ENCODE measurements around the gene ARHGAP18. TPM values are rescaled to one million over a fixed set of nuclear protein-coding genes. Genes with fewer than 3 reads are reported as not detected.
A peak's percentile ranks its signal among the peaks of the same experiment; 100 is the strongest.

ARHGAP18 gene
- total and polyA plus RNA-seq, 2 of the 13 experiments (the other 11 are each of a cell fraction or from before 2014, with no cell fraction given) = 58.2 to 115 TPM

DNA sequence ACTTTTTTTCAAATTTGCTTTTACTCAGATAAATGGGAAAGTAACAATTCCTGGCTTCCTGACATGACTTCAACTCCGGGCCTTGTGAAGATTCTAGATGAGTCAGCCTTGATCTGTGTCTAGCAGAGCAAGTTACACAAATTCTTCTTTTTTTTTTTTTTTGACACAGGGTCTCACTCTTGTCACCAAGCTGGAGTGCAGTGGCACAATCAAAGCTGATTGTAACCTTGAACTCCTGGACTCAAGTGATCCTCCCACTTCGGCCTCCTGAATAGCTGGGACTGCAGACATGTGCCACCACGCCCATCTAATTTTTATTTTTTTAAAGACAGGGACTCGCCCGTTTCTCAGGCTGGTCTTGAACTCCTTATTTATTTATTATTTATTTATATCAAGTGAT, 7.3 kb upstream of the ARHGAP18 start (continued):
- TF ChIP-seq, protein P1, sequence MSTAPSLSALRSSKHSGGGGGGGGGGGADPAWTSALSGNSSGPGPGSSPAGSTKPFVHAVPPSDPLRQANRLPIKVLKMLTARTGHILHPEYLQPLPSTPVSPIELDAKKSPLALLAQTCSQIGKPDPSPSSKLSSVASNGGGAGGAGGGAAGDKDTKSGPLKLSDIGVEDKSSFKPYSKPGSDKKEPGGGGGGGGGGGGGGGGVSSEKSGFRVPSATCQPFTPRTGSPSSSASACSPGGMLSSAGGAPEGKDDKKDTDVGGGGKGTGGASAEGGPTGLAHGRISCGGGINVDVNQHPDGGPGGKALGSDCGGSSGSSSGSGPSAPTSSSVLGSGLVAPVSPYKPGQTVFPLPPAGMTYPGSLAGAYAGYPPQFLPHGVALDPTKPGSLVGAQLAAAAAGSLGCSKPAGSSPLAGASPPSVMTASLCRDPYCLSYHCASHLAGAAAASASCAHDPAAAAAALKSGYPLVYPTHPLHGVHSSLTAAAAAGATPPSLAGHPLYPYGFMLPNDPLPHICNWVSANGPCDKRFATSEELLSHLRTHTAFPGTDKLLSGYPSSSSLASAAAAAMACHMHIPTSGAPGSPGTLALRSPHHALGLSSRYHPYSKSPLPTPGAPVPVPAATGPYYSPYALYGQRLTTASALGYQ (CRISPR knock-in tag; IDR thresholded peaks at IDR 0.05) = peak; percentile 82; the same call in 1 of the 2 replicates
- peak; percentile 88 for TF ChIP-seq ARNTL (CRISPR knock-in tag; IDR thresholded peaks at IDR 0.05)
- TF ChIP-seq ZFP1 (CRISPR knock-in tag; IDR thresholded peaks at IDR 0.05) = peak; percentile 95
- TF ChIP-seq, protein P2, sequence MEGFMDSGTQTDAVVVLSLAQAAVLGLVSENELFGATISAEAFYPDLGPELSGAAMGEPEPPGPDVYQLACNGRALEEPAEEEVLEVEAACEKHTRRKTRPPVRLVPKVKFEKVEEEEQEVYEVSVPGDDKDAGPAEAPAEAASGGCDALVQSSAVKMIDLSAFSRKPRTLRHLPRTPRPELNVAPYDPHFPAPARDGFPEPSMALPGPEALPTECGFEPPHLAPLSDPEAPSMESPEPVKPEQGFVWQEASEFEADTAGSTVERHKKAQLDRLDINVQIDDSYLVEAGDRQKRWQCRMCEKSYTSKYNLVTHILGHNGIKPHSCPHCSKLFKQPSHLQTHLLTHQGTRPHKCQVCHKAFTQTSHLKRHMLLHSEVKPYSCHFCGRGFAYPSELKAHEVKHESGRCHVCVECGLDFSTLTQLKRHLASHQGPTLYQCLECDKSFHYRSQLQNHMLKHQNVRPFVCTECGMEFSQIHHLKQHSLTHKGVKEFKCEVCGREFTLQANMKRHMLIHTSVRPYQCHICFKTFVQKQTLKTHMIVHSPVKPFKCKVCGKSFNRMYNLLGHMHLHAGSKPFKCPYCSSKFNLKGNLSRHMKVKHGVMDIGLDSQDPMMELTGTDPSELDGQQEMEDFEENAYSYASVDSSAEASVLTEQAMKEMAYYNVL (CRISPR knock-in tag; IDR thresholded peaks at IDR 0.05; ENCODE audit: borderline replicate concordance) = peak; percentile 42; the same call in 1 of the 2 replicates
- TF ChIP-seq ZNF441 (CRISPR knock-in tag; IDR thresholded peaks at IDR 0.05; ENCODE audit: borderline replicate concordance) = peak; percentile 80
- TF ChIP-seq, protein P3, sequence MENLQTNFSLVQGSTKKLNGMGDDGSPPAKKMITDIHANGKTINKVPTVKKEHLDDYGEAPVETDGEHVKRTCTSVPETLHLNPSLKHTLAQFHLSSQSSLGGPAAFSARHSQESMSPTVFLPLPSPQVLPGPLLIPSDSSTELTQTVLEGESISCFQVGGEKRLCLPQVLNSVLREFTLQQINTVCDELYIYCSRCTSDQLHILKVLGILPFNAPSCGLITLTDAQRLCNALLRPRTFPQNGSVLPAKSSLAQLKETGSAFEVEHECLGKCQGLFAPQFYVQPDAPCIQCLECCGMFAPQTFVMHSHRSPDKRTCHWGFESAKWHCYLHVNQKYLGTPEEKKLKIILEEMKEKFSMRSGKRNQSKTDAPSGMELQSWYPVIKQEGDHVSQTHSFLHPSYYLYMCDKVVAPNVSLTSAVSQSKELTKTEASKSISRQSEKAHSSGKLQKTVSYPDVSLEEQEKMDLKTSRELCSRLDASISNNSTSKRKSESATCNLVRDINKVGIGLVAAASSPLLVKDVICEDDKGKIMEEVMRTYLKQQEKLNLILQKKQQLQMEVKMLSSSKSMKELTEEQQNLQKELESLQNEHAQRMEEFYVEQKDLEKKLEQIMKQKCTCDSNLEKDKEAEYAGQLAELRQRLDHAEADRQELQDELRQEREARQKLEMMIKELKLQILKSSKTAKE (CRISPR knock-in tag; IDR thresholded peaks at IDR 0.05; ENCODE audit: borderline replicate concordance) = peak; percentile 27; the same call in 1 of the 2 replicates
- peak; percentile 50; the same call in 1 of the 2 replicates for TF ChIP-seq ZFX (CRISPR knock-in tag; IDR thresholded peaks at IDR 0.05; ENCODE audit: low read depth)
- TF ChIP-seq, protein P4, sequence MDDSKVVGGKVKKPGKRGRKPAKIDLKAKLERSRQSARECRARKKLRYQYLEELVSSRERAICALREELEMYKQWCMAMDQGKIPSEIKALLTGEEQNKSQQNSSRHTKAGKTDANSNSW (CRISPR knock-in tag; IDR thresholded peaks at IDR 0.05; ENCODE audit: borderline replicate concordance) = no peak
- TF ChIP-seq EHMT2 (IDR thresholded peaks at IDR 0.05; ENCODE audit: borderline replicate concordance, low read depth, low read length) = peak; percentile 44; the same call in 1 of the 2 replicates
- TF ChIP-seq, protein P5, sequence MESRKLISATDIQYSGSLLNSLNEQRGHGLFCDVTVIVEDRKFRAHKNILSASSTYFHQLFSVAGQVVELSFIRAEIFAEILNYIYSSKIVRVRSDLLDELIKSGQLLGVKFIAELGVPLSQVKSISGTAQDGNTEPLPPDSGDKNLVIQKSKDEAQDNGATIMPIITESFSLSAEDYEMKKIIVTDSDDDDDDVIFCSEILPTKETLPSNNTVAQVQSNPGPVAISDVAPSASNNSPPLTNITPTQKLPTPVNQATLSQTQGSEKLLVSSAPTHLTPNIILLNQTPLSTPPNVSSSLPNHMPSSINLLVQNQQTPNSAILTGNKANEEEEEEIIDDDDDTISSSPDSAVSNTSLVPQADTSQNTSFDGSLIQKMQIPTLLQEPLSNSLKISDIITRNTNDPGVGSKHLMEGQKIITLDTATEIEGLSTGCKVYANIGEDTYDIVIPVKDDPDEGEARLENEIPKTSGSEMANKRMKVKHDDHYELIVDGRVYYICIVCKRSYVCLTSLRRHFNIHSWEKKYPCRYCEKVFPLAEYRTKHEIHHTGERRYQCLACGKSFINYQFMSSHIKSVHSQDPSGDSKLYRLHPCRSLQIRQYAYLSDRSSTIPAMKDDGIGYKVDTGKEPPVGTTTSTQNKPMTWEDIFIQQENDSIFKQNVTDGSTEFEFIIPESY (CRISPR knock-in tag; IDR thresholded peaks at IDR 0.05) = peak; percentile 63; the same call in 1 of the 2 replicates
- peak; percentile 94 for TF ChIP-seq FOSL2 (CRISPR knock-in tag; IDR thresholded peaks at IDR 0.05)
- TF ChIP-seq SETDB1 (CRISPR knock-in tag; IDR thresholded peaks at IDR 0.05; ENCODE audit: borderline replicate concordance) = no peak
- TF ChIP-seq ZMYM2 (CRISPR knock-in tag; IDR thresholded peaks at IDR 0.05) = peak; percentile 94
- TF ChIP-seq SP1 (IDR thresholded peaks at IDR 0.05) = no peak
- peak; percentile 54 for TF ChIP-seq SP1 (CRISPR knock-in tag; IDR thresholded peaks at IDR 0.05)
- no peak for TF ChIP-seq SRSF9 (IDR thresholded peaks at IDR 0.05; ENCODE audit: borderline replicate concordance, insufficient read depth, low read depth, low read length, poor library complexity, severe bottlenecking)
- peak; percentile 41; the same call in 1 of the 2 replicates for TF ChIP-seq CCDC6 (CRISPR knock-in tag; IDR thresholded peaks at IDR 0.05)
- no peak for TF ChIP-seq FOXK2 (IDR thresholded peaks at IDR 0.05)
- TF ChIP-seq, protein P6, sequence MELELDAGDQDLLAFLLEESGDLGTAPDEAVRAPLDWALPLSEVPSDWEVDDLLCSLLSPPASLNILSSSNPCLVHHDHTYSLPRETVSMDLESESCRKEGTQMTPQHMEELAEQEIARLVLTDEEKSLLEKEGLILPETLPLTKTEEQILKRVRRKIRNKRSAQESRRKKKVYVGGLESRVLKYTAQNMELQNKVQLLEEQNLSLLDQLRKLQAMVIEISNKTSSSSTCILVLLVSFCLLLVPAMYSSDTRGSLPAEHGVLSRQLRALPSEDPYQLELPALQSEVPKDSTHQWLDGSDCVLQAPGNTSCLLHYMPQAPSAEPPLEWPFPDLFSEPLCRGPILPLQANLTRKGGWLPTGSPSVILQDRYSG (CRISPR knock-in tag; IDR thresholded peaks at IDR 0.05) = no peak
- TF ChIP-seq U2AF2 (IDR thresholded peaks at IDR 0.05; ENCODE audit: low read depth, low read length) = no peak
